Activated CD8-positive, alpha-beta T cell treated with anti-CD3 and anti-CD28 coated beads for 36 hours (primary cell): ENCODE results near the gene CBX7. TPM values are rescaled to one million over a fixed set of nuclear protein-coding genes. Genes with fewer than 3 reads are reported as not detected.

Experiments
- ATAC-seq: fragments of 200-7000 bp; cut with Tn5 transposase; one replicate; pipeline ENCODE4 v1.10.0; 2021; ENCODE audit warnings: mild to moderate bottlenecking, moderate library complexity
- CTCF ChIA-PET: fragments of 350-600 bp; sonication (Branson Sonifier 250); formaldehyde crosslinking; loops from one replicate; lab custom pipeline; 2021; ENCODE audit warnings: antibody characterized with exemption; lab: Charles Lee
- POLR2A ChIA-PET: fragments of 350-600 bp; sonication (Branson Sonifier 250); formaldehyde crosslinking; loops from one replicate; lab custom pipeline; 2021; ENCODE audit warnings: antibody characterized with exemption; lab: Charles Lee
- DNase-seq: peaks from one replicate; pipeline ENCODE4 v3.0.0-alpha.2; 2020
- H3K27ac Mint-ChIP-seq: one replicate; pipeline ENCODE4 v1.8.0; 2021; ENCODE audit warnings: mild to moderate bottlenecking, mixed read lengths
- H3K27me3 Mint-ChIP-seq: one replicate; pipeline ENCODE4 v1.8.0; 2021; ENCODE audit warnings: mixed read lengths
- H3K36me3 Mint-ChIP-seq: one replicate; pipeline ENCODE4 v1.8.0; 2021; ENCODE audit warnings: low read depth, mixed read lengths
- H3K4me1 Mint-ChIP-seq: one replicate; pipeline ENCODE4 v1.8.0; 2021; ENCODE audit warnings: low read depth, mixed read lengths
- H3K4me3 Mint-ChIP-seq: one replicate; pipeline ENCODE4 v1.8.0; 2021; ENCODE audit warnings: mild to moderate bottlenecking, moderate library complexity, mixed read lengths
- H3K9me3 Mint-ChIP-seq: one replicate; pipeline ENCODE4 v1.8.0; 2021; ENCODE audit warnings: mixed read lengths
- CTCF ChIP-seq: fragments of 200-600 bp; IDR thresholded peaks from one replicate; pipeline ENCODE4 v1.8.0; 2022; ENCODE audit warnings: antibody characterized with exemption, mild to moderate bottlenecking
- intact Hi-C: fragments of 100-400 bp; cut with micrococcal nuclease; formaldehyde crosslinking; loops from one replicate; pipeline ENCODE4 v1.10.0; 2022
- total RNA-seq, 2 experiments: library from RNA; stranded (reverse); gene quantifications; one replicate each; pipeline ENCODE4 v1.2.3, GENCODE V29; 2021

The CBX7 gene
- total RNA-seq = 10 to 100 TPM; 23.6 to 25.0 TPM

GRCh38 chr22:39152511-39153219 is at the start of gene CBX7:
Gene CBX7 (minus strand): TSS chr22:39152680. CDS start chr22:39152444, 236 bp downstream.
- DNase-seq (peak; percentile 91), ATAC-seq (peak; percentile 78)
- ChIA-PET CTCF (interaction anchor here (1.2 to 1.3 kb wide), 3 partner anchors 10 to 19 kb away, joined by 3 to 5 read pairs (median 3); no protein-coding TSS in a partner anchor), POLR2A (interaction anchor here (0.6 to 6.2 kb wide), 5 partner anchors 22 to 281 kb away, joined by 3 to 61 read pairs (median 3); partner anchors contain the start of genes CBX6 and RPL3)
- Mint-ChIP-seq H3K27me3 (peaks cover 14% of the 10 kb centered on the region), H3K4me1 (peaks cover 44% of the 10 kb centered on the region), H3K27ac (peak within 1 kb of the TSS; percentile 78), H3K4me3 (peak within 1 kb of the TSS; percentile 74), H3K9me3 (no peaks in the 10 kb centered on the region), H3K36me3 (peaks cover 2% of the 10 kb centered on the region)
- intact Hi-C loops = no loop called here
- TF ChIP-seq CTCF = no peak

GRCh38 chr22:39197578-39197977 is 45.1 kb upstream of the CBX7 start:
- intact Hi-C loops = no loop called here
- H3K4me3 Mint-ChIP-seq = no peak overlapping the region
- no peaks in the 10 kb centered on the region for H3K27me3 Mint-ChIP-seq
- no peaks in the 10 kb centered on the region for H3K36me3 Mint-ChIP-seq
- no peak overlapping the region for H3K27ac Mint-ChIP-seq
- H3K9me3 Mint-ChIP-seq = peaks cover 5% of the 10 kb centered on the region
- ChIA-PET CTCF (interaction anchor here (1.7 kb wide), 1 partner anchor 118 kb away, joined by 8 read pairs; no protein-coding TSS in a partner anchor), POLR2A (no interaction called here)
- no peak for TF ChIP-seq CTCF
- no peak for DNase-seq
- ATAC-seq = no peak
- H3K4me1 Mint-ChIP-seq = no peaks in the 10 kb centered on the region

DNA sequence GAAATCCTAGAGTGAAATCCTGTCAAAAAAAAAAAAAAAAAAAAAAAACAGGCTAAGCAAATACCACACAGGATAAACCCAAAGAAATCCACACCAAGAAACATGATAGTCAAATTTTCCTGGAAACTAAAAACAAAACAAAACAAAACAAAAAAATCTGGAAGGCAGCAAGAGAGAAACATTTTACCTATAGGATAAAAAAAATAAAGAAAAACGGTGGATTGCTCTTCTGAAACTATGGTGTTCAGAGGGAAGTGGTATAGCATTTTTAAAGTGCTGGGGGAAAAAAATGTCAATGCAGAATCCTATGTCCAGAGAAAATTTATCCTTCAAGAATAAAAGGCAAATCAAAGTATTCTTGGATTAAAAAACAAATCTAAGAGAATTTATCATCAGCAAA is 41.6 kb upstream of the CBX7 start:
- intact Hi-C loops = no loop called here
- H3K4me3 Mint-ChIP-seq = no peak overlapping the region
- CTCF ChIA-PET = no interaction called here
- peaks cover 5% of the 10 kb centered on the region for H3K9me3 Mint-ChIP-seq
- H3K27ac Mint-ChIP-seq = no peak overlapping the region
- H3K36me3 Mint-ChIP-seq = no peaks in the 10 kb centered on the region
- no peak for DNase-seq
- ATAC-seq = no peak
- H3K27me3 Mint-ChIP-seq = no peaks in the 10 kb centered on the region
- H3K4me1 Mint-ChIP-seq = no peaks in the 10 kb centered on the region
- POLR2A ChIA-PET = no interaction called here
- TF ChIP-seq CTCF = no peak

DNA sequence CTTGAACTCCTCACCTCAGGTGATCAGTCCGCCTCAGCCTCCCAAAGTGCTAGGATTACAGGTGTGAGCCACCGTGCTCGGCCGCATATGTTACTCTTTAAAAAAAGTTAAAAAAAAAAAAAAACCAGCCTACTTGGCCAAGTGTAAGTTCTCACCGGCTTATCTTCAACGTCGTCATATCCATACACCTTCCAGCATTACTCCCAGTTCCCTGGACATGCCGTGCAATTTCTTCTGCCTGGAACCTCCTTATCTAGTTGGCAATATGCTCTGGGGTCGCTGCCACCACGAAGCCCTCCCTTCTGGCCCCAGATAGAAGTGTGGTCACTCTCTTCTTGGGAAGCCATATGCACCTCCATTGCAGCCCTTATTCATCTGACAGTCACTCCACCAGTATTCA is 36.3 kb upstream of the CBX7 start:
- DNase-seq = no peak
- Mint-ChIP-seq H3K9me3 (peaks cover 2% of the 10 kb centered on the region), H3K27me3 (no peaks in the 10 kb centered on the region), H3K4me3 (no peak overlapping the region), H3K36me3 (no peaks in the 10 kb centered on the region), H3K27ac (no peak overlapping the region), H3K4me1 (no peaks in the 10 kb centered on the region)
- no peak for TF ChIP-seq CTCF
- intact Hi-C loops = no loop called here
- POLR2A ChIA-PET = interaction anchor here (1.2 kb wide), 1 partner anchor 40 kb away, joined by 3 read pairs; no protein-coding TSS in a partner anchor
- CTCF ChIA-PET = no interaction called here
- ATAC-seq = no peak

DNA sequence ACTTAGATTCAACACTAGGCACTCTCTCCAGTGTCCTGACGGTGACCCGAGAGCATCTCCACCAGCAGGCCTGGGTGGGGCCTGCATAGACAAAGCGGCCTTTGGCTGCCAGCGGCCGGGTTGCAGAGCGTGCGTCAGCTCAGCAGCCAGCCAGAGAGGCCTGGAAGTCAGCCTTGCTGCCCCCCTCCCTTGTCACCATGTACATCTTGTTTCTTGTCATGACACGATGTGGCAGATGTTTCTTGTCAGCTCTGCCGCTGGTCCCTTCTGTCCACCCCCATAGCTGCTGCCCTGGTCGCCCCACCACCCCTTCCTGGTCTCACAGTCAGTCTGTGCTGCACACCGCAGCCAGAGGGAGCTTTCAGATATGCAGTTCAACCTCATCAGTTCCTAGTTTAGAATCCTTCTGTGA is 33.1 kb upstream of the CBX7 start:
- ATAC-seq = no peak
- Mint-ChIP-seq H3K4me1 (no peaks in the 10 kb centered on the region), H3K27me3 (no peaks in the 10 kb centered on the region), H3K36me3 (no peaks in the 10 kb centered on the region), H3K27ac (no peak overlapping the region), H3K4me3 (no peak overlapping the region), H3K9me3 (no peaks in the 10 kb centered on the region)
- CTCF ChIA-PET = interaction anchor here (1.6 kb wide), 1 partner anchor 14 kb away, joined by 7 read pairs; no protein-coding TSS in a partner anchor
- intact Hi-C loops = no loop called here
- POLR2A ChIA-PET = no interaction called here
- no peak for DNase-seq
- no peak for TF ChIP-seq CTCF
